ENCODE measurements around the gene GFM2.
A peak's percentile ranks its signal among the peaks of the same experiment; 100 is the strongest.

The GFM2 gene

DNA sequence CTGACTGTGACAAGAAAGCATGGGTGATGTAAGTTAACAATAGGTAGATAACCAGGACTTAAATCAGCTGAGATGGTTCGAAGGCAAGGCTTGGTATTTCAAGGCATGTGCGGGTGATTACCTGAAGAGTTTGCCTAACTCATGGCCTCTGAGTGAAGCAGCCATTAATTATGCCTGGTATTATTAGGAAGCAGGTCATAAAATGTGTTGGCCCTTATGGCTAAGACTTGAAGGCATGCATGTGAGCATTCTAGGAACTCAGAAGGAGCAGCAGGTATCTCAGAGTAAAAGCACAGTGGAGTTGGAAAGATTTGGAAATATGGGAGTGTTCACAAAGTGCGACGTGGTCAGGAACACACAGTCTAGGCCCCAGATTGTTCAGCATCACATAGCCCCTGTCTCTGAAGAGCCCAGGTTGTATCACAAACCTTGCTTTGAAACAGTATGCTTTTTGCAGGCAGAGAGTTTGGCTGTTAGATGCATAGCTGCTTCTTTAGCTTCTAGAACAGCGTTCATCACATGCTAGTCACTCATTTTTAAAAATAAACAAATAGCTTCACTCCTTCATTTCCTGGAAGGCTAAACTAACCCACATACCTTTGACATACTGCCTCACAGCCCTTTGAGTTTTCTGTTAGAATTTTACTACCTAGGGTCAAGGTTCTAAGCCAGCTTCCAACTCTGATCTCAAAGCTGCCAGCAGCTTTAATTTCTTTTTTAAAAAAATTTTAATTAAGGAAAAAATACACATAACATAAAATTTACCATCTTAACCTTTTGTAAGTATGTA, 79.8 kb downstream of the GFM2 start:
- H3K4me1 ChIP-seq (ENCODE audit: insufficient read depth, low read length, severe bottlenecking): peaks cover 27% of the 10 kb centered on the region
- H3F3A ChIP-seq (ENCODE audit: insufficient read depth, low read length): no peaks in the 10 kb centered on the region
- peaks cover 23% of the 10 kb centered on the region; the same call in 1 of the 2 replicates for H3K36me3 ChIP-seq (ENCODE audit: insufficient read depth, low read length)
- H3K27ac ChIP-seq (ENCODE audit: low read depth, low read length, poor library complexity, severe bottlenecking): no peak overlapping the region
- no peaks in the 10 kb centered on the region for H3K9me2 ChIP-seq (ENCODE audit: low read depth, low read length)
- H2AFZ ChIP-seq (ENCODE audit: low read length): no peak overlapping the region
- H3K9ac ChIP-seq (ENCODE audit: low read length): no peak overlapping the region
- no peaks in the 10 kb centered on the region for H3K9me3 ChIP-seq (ENCODE audit: low read length)
- no peaks in the 10 kb centered on the region for H3K79me2 ChIP-seq (ENCODE audit: insufficient read depth, low read length)
- H3K27me3 ChIP-seq (ENCODE audit: insufficient read depth, low read length): no peaks in the 10 kb centered on the region
- peak overlapping the region; percentile 87 for H3K4me2 ChIP-seq (ENCODE audit: low read length)
- TF ChIP-seq EZH2 (IDR thresholded peaks at IDR 0.05; ENCODE audit: borderline replicate concordance, low read length): no peak
- TF ChIP-seq, protein P1, sequence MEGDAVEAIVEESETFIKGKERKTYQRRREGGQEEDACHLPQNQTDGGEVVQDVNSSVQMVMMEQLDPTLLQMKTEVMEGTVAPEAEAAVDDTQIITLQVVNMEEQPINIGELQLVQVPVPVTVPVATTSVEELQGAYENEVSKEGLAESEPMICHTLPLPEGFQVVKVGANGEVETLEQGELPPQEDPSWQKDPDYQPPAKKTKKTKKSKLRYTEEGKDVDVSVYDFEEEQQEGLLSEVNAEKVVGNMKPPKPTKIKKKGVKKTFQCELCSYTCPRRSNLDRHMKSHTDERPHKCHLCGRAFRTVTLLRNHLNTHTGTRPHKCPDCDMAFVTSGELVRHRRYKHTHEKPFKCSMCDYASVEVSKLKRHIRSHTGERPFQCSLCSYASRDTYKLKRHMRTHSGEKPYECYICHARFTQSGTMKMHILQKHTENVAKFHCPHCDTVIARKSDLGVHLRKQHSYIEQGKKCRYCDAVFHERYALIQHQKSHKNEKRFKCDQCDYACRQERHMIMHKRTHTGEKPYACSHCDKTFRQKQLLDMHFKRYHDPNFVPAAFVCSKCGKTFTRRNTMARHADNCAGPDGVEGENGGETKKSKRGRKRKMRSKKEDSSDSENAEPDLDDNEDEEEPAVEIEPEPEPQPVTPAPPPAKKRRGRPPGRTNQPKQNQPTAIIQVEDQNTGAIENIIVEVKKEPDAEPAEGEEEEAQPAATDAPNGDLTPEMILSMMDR (IDR thresholded peaks at IDR 0.05; ENCODE audit: low read length): no peak
- H4K20me1 ChIP-seq (ENCODE audit: insufficient read depth, low read length): no peaks in the 10 kb centered on the region
- peak overlapping the region; percentile 81 for H3K4me3 ChIP-seq (ENCODE audit: low read depth, low read length, poor library complexity, severe bottlenecking)

DNA sequence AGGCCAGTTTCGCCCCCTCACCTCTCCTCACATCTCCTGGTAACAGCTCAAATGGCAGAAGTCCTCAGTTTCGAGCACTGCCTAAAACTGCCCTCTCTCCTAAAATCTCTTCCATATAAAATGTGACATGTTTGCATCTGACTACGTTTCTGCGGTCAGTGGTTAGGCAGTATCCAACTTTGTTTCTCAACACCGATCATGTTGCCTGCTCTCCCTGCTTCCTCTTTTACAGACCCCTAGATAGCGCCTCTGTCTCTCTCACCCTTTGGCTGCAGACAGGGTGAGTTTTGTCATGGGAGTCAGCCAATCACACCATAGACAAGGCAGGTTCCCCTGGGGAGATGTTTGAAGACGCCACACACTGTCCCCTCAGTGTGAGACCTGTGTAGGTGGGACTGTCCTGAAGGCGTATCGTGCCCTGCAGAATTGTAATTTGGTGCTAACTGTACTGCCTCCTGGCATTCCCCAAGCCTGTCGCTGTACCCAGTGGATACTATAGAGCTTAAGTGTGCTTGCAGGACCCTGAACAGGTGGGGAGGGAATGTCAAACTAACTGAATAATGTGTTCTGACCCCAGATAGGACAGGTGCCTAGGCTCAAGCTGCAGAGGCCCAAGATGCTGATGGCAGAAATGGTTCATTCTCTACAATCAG, 80.8 kb downstream of the GFM2 start:
- Histone ChIP-seq H3K9me2 (ENCODE audit: low read depth, low read length) (no peaks in the 10 kb centered on the region), H3K9ac (ENCODE audit: low read length) (peak overlapping the region; percentile 77), H3K4me2 (ENCODE audit: low read length) (peak overlapping the region; percentile 87), H4K20me1 (ENCODE audit: insufficient read depth, low read length) (no peaks in the 10 kb centered on the region), H3K36me3 (ENCODE audit: insufficient read depth, low read length) (peaks cover 19% of the 10 kb centered on the region; the same call in 1 of the 2 replicates), H3K9me3 (ENCODE audit: low read length) (no peaks in the 10 kb centered on the region), H3K79me2 (ENCODE audit: insufficient read depth, low read length) (no peaks in the 10 kb centered on the region), H3F3A (ENCODE audit: insufficient read depth, low read length) (no peaks in the 10 kb centered on the region), H3K4me3 (ENCODE audit: low read depth, low read length, poor library complexity, severe bottlenecking) (peak overlapping the region; percentile 81), H2AFZ (ENCODE audit: low read length) (no peak overlapping the region), H3K4me1 (ENCODE audit: insufficient read depth, low read length, severe bottlenecking) (peaks cover 34% of the 10 kb centered on the region), H3K27ac (ENCODE audit: low read depth, low read length, poor library complexity, severe bottlenecking) (peak overlapping the region; percentile 47), H3K27me3 (ENCODE audit: insufficient read depth, low read length) (no peaks in the 10 kb centered on the region)
- TF ChIP-seq EZH2 (IDR thresholded peaks at IDR 0.05; ENCODE audit: borderline replicate concordance, low read length): no peak
- TF ChIP-seq, protein P1 (IDR thresholded peaks at IDR 0.05; ENCODE audit: low read length): no peak

DNA sequence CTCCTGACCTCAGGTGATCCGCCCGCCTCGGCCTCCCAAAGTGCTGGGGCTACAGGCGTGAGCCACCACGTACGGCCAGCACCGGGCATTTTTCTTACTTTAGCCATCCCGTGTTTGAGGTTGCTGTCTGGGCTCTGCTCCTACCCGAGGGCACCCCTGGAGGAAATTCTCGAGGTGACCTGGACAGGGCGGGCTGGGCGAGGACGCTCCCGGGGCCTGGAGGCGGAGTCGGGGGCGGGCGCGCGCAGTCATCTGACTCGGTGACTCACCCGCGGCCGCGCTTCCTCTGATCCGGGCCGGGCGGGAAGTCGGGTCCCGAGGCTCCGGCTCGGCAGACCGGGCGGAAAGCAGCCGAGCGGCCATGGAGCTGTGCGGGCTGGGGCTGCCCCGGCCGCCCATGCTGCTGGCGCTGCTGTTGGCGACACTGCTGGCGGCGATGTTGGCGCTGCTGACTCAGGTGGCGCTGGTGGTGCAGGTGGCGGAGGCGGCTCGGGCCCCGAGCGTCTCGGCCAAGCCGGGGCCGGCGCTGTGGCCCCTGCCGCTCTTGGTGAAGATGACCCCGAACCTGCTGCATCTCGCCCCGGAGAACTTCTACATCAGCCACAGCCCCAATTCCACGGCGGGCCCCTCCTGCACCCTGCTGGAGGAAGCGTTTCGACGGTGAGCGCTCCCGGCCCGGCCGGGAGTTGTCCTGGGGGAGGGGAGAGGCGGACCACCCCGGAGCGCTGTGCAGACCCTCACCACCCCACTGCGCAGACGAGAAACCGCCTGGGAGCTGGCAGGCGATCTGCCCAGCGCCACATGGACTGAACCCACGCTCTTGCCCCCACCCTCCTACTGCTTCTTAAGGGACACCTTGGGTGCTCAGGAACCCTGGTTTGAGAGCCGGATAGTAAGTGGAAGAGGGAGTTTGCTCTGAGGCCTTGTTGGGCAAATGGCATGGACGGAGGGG, 81.7 kb downstream of the GFM2 start, which contains the start of gene HEXB:
Gene HEXB, plus strand, starts transcription at position 334 of the 952 bp plus-strand sequence. Its CDS starts 28 bp downstream, at position 362.
- H4K20me1 ChIP-seq (ENCODE audit: insufficient read depth, low read length): no peaks in the 10 kb centered on the region
- H3K79me2 ChIP-seq (ENCODE audit: insufficient read depth, low read length): no peaks in the 10 kb centered on the region
- H3K36me3 ChIP-seq (ENCODE audit: insufficient read depth, low read length): peaks cover 12% of the 10 kb centered on the region; the same call in 1 of the 2 replicates
- peaks cover 34% of the 10 kb centered on the region for H3K4me1 ChIP-seq (ENCODE audit: insufficient read depth, low read length, severe bottlenecking)
- H3K4me2 ChIP-seq (ENCODE audit: low read length): peak within 1 kb of the TSS; percentile 87
- H3F3A ChIP-seq (ENCODE audit: insufficient read depth, low read length): no peaks in the 10 kb centered on the region
- H3K9ac ChIP-seq (ENCODE audit: low read length): peak within 1 kb of the TSS; percentile 77
- peak within 1 kb of the TSS; percentile 47 for H3K27ac ChIP-seq (ENCODE audit: low read depth, low read length, poor library complexity, severe bottlenecking)
- no peak for TF ChIP-seq EZH2 (IDR thresholded peaks at IDR 0.05; ENCODE audit: borderline replicate concordance, low read length)
- TF ChIP-seq, protein P1 (IDR thresholded peaks at IDR 0.05; ENCODE audit: low read length): peak; percentile 25
- peak within 1 kb of the TSS; percentile 81 for H3K4me3 ChIP-seq (ENCODE audit: low read depth, low read length, poor library complexity, severe bottlenecking)
- H3K9me2 ChIP-seq (ENCODE audit: low read depth, low read length): no peaks in the 10 kb centered on the region
- no peak within 1 kb of the TSS for H2AFZ ChIP-seq (ENCODE audit: low read length)
- no peaks in the 10 kb centered on the region for H3K9me3 ChIP-seq (ENCODE audit: low read length)
- no peaks in the 10 kb centered on the region for H3K27me3 ChIP-seq (ENCODE audit: insufficient read depth, low read length)
